GM13977 (cell line): ENCODE data around the gene ZNRF3.

Source experiments
- DNase-seq: peaks from one replicate; pipeline ENCODE4 v3.0.0; 2012; ENCODE audit warnings: low spot score
- in situ Hi-C: fragments of 300-500 bp; cut with MboI; formaldehyde crosslinking; loops from one replicate; pipeline ENCODE4 v1.12.0; 2022; ENCODE audit warnings: low sequenced_read_pairs, low pct_unique_long_range_greater_than_20kb, mixed read lengths, inconsistent platforms; ENCODE audit not compliant: unreplicated experiment
- TF ChIP-seq, protein P1 (sequence below): IDR thresholded peaks from 2 replicates; pipeline ENCODE4 v1.5.1; 2012; ENCODE audit warnings: mild to moderate bottlenecking, control low read depth; ENCODE audit not compliant: insufficient read depth; ENCODE audit errors: extremely low read depth, missing control alignments

ZNRF3 gene

GRCh38 chr22:28984482-28985158 is 101.2 kb downstream of the ZNRF3 start:
- in situ Hi-C loops = no loop called here
- TF ChIP-seq, protein P1, sequence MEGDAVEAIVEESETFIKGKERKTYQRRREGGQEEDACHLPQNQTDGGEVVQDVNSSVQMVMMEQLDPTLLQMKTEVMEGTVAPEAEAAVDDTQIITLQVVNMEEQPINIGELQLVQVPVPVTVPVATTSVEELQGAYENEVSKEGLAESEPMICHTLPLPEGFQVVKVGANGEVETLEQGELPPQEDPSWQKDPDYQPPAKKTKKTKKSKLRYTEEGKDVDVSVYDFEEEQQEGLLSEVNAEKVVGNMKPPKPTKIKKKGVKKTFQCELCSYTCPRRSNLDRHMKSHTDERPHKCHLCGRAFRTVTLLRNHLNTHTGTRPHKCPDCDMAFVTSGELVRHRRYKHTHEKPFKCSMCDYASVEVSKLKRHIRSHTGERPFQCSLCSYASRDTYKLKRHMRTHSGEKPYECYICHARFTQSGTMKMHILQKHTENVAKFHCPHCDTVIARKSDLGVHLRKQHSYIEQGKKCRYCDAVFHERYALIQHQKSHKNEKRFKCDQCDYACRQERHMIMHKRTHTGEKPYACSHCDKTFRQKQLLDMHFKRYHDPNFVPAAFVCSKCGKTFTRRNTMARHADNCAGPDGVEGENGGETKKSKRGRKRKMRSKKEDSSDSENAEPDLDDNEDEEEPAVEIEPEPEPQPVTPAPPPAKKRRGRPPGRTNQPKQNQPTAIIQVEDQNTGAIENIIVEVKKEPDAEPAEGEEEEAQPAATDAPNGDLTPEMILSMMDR = no peak
- no peak for DNase-seq

DNA sequence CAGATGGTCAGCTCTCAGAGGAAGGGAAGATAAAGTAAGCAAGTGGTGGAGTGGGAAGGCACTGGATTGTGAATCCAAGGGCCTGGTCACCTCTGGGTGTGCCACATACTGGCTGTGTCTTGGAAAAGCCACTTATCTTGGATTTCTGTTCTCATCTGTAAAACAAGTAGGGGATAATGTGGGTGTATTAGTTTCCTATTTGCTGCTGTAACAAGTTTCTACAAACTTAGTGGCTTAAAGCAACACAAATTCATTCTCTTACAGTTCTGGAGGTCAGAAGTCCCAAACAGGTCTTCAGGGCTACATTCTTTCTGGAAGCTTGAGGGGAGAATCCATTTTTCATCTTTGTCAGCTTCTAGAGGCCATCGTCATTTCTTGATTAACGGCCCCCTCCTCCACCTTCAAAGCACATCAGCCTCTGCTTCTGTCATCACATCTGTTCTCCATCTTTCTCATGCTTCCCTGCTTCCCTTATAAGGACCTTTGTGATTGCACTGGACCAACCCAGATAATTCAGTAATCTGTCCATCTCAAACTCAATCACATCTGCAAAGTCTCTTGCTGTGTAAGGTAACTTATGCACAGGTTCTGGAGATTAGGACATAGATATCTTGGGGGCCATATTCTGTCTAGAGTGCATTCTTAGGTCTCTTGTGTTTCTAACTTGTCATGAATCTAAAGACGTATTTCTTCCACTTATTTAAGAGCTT is 102.4 kb downstream of the ZNRF3 start:
- TF ChIP-seq, protein P1 = no peak
- in situ Hi-C loops = no loop called here
- no peak for DNase-seq

DNA sequence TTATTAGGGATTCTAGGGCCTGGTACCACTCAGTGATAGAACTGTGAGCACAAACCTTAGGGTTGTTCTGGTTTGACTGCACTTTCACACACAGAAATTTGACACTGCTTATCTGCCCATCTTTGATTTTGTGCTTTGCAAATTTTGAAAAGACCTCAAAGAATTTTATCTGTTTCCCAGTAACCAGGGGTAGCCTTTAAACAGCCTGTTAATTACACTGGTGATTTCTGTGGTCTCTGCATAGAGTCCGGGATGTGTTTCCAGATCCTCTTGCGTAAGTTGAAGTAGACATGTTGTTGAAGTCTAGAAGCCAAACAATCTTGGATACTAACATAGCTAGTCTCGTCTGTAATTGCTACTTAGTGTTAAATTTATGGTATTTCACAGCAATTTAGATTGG is 103.0 kb downstream of the ZNRF3 start:
- in situ Hi-C loops = no loop called here
- no peak for DNase-seq
- TF ChIP-seq, protein P1 = no peak

- in situ Hi-C loops = no loop called here
- TF ChIP-seq, protein P1 = no peak
- DNase-seq = no peak
Measured at GRCh38 chr22:28988457-28988856, 105.1 kb downstream of the ZNRF3 start.

- no peak for DNase-seq
- TF ChIP-seq, protein P1 = no peak
- in situ Hi-C loops = no loop called here
Measured at GRCh38 chr22:28989035-28989464, 105.7 kb downstream of the ZNRF3 start.

DNA sequence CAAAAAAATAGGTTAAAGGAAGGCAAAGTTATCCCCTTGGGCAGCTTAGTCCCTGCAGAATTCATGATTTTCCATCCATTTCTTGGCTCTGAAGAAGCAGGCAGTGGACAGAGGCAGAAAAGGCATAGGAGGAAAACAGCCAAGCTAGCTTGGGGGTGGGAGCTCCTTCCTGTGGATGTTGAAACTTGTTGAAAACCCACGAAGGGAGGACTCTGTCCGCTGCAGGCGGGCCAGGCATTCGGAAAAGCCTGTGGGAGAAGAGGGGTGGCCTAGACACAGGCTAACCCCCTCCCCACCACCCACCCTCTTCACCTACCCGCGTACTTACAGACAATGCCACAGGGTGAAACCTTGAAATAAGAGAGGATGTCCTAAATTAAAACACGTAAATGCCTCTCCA is 106.1 kb downstream of the ZNRF3 start:
- TF ChIP-seq, protein P1 = no peak
- DNase-seq = no peak
- in situ Hi-C loops = no loop called here
